Stimulated activated CD8-positive, alpha-beta memory T cell treated with anti-CD3 and anti-CD28 coated beads, Interleukin-2, amount 100 ng/mL, for 1 hour (primary cell): ENCODE results near the gene RPRD1A.
A peak's percentile ranks its signal among the peaks of the same experiment; 100 is the strongest.
"Not testable (repeated sequence)": the region's sequence is repeated elsewhere in the genome, so short reads cannot be mapped to it uniquely, and the experiment has no call there.

Experiments
- DNase-seq, 2 donors: peaks; one replicate each; pipeline ENCODE4 v3.0.0-alpha.2; 2020; ENCODE audit warnings: low read depth in 2 of 2

RPRD1A gene

GRCh38 chr18:36067055-36067957, at the start of gene RPRD1A:
Gene RPRD1A, minus strand, starts transcription at chr18:36067559. Its CDS starts 155 bp downstream, at chr18:36067404.
- DNase-seq, result peak; percentile 95 to 96

GRCh38 chr18:36116771-36117170, 49.4 kb upstream of the RPRD1A start:
- not testable (repeated sequence) for DNase-seq

GRCh38 chr18:36114738-36115137, 47.4 kb upstream of the RPRD1A start:
- DNase-seq, result no peak

GRCh38 chr18:36114251-36114650, 46.9 kb upstream of the RPRD1A start:
- DNase-seq, result no peak

- DNase-seq, result no peak
These were observed 44.9 kb upstream of the RPRD1A start for GRCh38 chr18:36112302-36112701.

GRCh38 chr18:36109737-36110136, 42.4 kb upstream of the RPRD1A start:
- DNase-seq, result no peak

- no peak for DNase-seq
These were observed 41.2 kb upstream of the RPRD1A start for GRCh38 chr18:36108601-36109000.

GRCh38 chr18:36108196-36108595, 40.8 kb upstream of the RPRD1A start:
- no peak for DNase-seq

GRCh38 chr18:36107477-36107876, 40.1 kb upstream of the RPRD1A start:
- DNase-seq, result no peak

- DNase-seq, result no peak
These were observed 37.4 kb upstream of the RPRD1A start for GRCh38 chr18:36104749-36105148.

GRCh38 chr18:36101943-36102342, 34.6 kb upstream of the RPRD1A start:
- no peak for DNase-seq

- DNase-seq, result no peak
These were observed 32.0 kb upstream of the RPRD1A start for GRCh38 chr18:36099311-36099710.

- no peak for DNase-seq
These were observed 29.6 kb upstream of the RPRD1A start for GRCh38 chr18:36096955-36097354.

GRCh38 chr18:36095936-36096519, 28.7 kb upstream of the RPRD1A start:
- no peak for DNase-seq

GRCh38 chr18:36094431-36094830, 27.1 kb upstream of the RPRD1A start:
- no peak for DNase-seq

GRCh38 chr18:36092116-36092515, 24.8 kb upstream of the RPRD1A start:
- not testable (repeated sequence) for DNase-seq

- no peak for DNase-seq
These were observed 21.6 kb upstream of the RPRD1A start for GRCh38 chr18:36089001-36089400.

- no peak for DNase-seq
These were observed 20.9 kb upstream of the RPRD1A start for GRCh38 chr18:36088256-36088655.

GRCh38 chr18:36086186-36086585, 18.8 kb upstream of the RPRD1A start:
- DNase-seq, result no peak

- DNase-seq, result no peak
These were observed 17.8 kb upstream of the RPRD1A start for GRCh38 chr18:36085195-36085594.

- no peak for DNase-seq
These were observed 16.4 kb upstream of the RPRD1A start for GRCh38 chr18:36083729-36084128.

GRCh38 chr18:36081118-36081517, 13.8 kb upstream of the RPRD1A start:
- DNase-seq, result not testable (repeated sequence)
